Lower leg skin (tissue), 3 donors: ENCODE data around the gene TCERG1L.

Source experiments
- CTCF ChIP-seq, 3 donors: fragments of 450-650 bp; IDR thresholded peaks; one replicate each; pipeline ENCODE4 v1.5.1; 2016; ENCODE audit warnings: antibody characterized with exemption in 3 of 3, mild to moderate bottlenecking in 3 of 3, moderate library complexity in 2 of 3
- POLR2A ChIP-seq, 2 donors: fragments of 450-650 bp; IDR thresholded peaks; one replicate each; pipeline ENCODE4 v1.6.1; 2016 to 2017; ENCODE audit warnings: antibody characterized with exemption in 2 of 2, mild to moderate bottlenecking in 1 of 2, moderate library complexity in 1 of 2

- no peak for TF ChIP-seq CTCF (IDR thresholded peaks at IDR 0.05)
- TF ChIP-seq POLR2A (IDR thresholded peaks at IDR 0.05): no peak
Observed at GRCh38 chr10:131271195-131271880, 40.2 kb downstream of the TCERG1L start.
